ENCODE data around the gene IL34. TPM values are rescaled to one million over a fixed set of nuclear protein-coding genes. Genes with fewer than 3 reads are reported as not detected.
A peak's percentile ranks its signal among the peaks of the same experiment; 100 is the strongest.

IL34 gene
- total and polyA plus RNA-seq, 2 of the 13 experiments (the other 11 are each of a cell fraction or from before 2014, with no cell fraction given) = 1.2 to 1.3 TPM

DNA sequence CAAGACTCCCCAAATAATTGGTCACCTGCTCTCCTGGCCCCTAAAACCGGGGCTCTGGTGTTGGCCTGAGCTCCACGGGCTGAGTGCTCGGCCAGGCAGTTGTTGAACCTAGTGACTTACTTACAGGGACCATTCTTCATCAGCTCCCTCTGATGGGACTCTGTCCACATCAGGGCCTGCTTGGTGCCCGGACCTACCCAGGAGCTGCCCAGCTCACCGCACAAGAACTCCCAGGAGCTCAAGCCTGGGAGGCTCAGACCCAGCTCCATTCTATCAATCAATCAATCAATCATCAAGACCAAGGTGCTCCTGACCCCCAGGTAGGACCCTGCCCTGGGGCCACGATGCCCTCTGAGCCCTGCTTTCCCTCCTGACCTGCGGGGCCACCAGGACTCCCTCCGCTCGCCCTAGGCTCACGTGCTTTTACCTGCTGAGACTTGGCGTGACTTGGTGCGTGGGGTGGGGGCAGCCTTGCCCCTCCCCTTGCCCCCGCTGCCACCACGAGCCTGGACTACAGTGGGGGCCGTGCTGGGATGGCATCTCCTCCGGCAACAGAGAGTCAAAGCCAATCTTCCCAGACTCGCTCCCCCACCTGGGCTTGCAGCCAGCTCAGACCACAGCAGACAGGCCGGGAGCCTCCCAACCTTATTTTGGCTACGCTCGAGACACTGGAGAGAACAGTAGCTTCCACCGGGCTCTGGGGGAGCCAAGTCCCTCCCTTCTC, 15.7 kb downstream of the IL34 start (continued):
- TF ChIP-seq CREB1 (IDR thresholded peaks at IDR 0.05) = no peak
- no peak for TF ChIP-seq CREB1 (CRISPR knock-in tag; IDR thresholded peaks at IDR 0.05)
- 0 out of 2 replicates have a peak, but pooled peaks have one; percentile 56 for TF ChIP-seq ZNF572 (CRISPR knock-in tag; IDR thresholded peaks at IDR 0.05)
- TF ChIP-seq, protein P1, sequence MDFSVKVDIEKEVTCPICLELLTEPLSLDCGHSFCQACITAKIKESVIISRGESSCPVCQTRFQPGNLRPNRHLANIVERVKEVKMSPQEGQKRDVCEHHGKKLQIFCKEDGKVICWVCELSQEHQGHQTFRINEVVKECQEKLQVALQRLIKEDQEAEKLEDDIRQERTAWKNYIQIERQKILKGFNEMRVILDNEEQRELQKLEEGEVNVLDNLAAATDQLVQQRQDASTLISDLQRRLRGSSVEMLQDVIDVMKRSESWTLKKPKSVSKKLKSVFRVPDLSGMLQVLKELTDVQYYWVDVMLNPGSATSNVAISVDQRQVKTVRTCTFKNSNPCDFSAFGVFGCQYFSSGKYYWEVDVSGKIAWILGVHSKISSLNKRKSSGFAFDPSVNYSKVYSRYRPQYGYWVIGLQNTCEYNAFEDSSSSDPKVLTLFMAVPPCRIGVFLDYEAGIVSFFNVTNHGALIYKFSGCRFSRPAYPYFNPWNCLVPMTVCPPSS (IDR thresholded peaks at IDR 0.05) = no peak
- TF ChIP-seq, protein P2, sequence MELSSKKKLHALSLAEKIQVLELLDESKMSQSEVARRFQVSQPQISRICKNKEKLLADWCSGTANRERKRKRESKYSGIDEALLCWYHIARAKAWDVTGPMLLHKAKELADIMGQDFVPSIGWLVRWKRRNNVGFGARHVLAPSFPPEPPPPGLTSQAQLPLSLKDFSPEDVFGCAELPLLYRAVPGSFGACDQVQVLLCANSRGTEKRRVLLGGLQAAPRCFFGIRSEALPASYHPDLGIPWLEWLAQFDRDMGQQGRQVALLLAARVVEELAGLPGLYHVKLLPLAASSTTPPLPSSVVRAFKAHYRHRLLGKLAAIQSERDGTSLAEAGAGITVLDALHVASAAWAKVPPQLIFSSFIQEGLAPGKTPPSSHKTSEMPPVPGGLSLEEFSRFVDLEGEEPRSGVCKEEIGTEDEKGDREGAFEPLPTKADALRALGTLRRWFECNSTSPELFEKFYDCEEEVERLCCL (CRISPR knock-in tag; IDR thresholded peaks at IDR 0.05; ENCODE audit: borderline replicate concordance) = no peak
- no peak for TF ChIP-seq NONO (IDR thresholded peaks at IDR 0.05)
- TF ChIP-seq NONO (CRISPR knock-in tag; conservative IDR thresholded peaks at IDR 0.05) = no peak
- TF ChIP-seq, protein P3, sequence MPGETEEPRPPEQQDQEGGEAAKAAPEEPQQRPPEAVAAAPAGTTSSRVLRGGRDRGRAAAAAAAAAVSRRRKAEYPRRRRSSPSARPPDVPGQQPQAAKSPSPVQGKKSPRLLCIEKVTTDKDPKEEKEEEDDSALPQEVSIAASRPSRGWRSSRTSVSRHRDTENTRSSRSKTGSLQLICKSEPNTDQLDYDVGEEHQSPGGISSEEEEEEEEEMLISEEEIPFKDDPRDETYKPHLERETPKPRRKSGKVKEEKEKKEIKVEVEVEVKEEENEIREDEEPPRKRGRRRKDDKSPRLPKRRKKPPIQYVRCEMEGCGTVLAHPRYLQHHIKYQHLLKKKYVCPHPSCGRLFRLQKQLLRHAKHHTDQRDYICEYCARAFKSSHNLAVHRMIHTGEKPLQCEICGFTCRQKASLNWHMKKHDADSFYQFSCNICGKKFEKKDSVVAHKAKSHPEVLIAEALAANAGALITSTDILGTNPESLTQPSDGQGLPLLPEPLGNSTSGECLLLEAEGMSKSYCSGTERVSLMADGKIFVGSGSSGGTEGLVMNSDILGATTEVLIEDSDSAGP (CRISPR knock-in tag; IDR thresholded peaks at IDR 0.05; ENCODE audit: borderline replicate concordance) = peak; percentile 61; the same call in 1 of the 2 replicates
- no peak for TF ChIP-seq BCL6 (CRISPR knock-in tag; IDR thresholded peaks at IDR 0.05)
- no peak for TF ChIP-seq ZNF672 (CRISPR knock-in tag; IDR thresholded peaks at IDR 0.05)
- TF ChIP-seq ZNF839 (CRISPR knock-in tag; IDR thresholded peaks at IDR 0.05; ENCODE audit: borderline replicate concordance) = no peak
- no peak for TF ChIP-seq ZNF354B (CRISPR knock-in tag; IDR thresholded peaks at IDR 0.05)
- no peak for TF ChIP-seq RARA (CRISPR knock-in tag; IDR thresholded peaks at IDR 0.05)
- no peak for TF ChIP-seq ZMYM3 (CRISPR knock-in tag; IDR thresholded peaks at IDR 0.05)
- no peak for TF ChIP-seq JARID2 (CRISPR knock-in tag; IDR thresholded peaks at IDR 0.05; ENCODE audit: insufficient replicate concordance)
- TF ChIP-seq, protein P4, sequence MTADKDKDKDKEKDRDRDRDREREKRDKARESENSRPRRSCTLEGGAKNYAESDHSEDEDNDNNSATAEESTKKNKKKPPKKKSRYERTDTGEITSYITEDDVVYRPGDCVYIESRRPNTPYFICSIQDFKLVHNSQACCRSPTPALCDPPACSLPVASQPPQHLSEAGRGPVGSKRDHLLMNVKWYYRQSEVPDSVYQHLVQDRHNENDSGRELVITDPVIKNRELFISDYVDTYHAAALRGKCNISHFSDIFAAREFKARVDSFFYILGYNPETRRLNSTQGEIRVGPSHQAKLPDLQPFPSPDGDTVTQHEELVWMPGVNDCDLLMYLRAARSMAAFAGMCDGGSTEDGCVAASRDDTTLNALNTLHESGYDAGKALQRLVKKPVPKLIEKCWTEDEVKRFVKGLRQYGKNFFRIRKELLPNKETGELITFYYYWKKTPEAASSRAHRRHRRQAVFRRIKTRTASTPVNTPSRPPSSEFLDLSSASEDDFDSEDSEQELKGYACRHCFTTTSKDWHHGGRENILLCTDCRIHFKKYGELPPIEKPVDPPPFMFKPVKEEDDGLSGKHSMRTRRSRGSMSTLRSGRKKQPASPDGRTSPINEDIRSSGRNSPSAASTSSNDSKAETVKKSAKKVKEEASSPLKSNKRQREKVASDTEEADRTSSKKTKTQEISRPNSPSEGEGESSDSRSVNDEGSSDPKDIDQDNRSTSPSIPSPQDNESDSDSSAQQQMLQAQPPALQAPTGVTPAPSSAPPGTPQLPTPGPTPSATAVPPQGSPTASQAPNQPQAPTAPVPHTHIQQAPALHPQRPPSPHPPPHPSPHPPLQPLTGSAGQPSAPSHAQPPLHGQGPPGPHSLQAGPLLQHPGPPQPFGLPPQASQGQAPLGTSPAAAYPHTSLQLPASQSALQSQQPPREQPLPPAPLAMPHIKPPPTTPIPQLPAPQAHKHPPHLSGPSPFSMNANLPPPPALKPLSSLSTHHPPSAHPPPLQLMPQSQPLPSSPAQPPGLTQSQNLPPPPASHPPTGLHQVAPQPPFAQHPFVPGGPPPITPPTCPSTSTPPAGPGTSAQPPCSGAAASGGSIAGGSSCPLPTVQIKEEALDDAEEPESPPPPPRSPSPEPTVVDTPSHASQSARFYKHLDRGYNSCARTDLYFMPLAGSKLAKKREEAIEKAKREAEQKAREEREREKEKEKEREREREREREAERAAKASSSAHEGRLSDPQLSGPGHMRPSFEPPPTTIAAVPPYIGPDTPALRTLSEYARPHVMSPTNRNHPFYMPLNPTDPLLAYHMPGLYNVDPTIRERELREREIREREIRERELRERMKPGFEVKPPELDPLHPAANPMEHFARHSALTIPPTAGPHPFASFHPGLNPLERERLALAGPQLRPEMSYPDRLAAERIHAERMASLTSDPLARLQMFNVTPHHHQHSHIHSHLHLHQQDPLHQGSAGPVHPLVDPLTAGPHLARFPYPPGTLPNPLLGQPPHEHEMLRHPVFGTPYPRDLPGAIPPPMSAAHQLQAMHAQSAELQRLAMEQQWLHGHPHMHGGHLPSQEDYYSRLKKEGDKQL (CRISPR knock-in tag; IDR thresholded peaks at IDR 0.05; ENCODE audit: low read depth) = no peak
- no peak for TF ChIP-seq MED8 (CRISPR knock-in tag; IDR thresholded peaks at IDR 0.05; ENCODE audit: insufficient replicate concordance)
- TF ChIP-seq, protein P5, sequence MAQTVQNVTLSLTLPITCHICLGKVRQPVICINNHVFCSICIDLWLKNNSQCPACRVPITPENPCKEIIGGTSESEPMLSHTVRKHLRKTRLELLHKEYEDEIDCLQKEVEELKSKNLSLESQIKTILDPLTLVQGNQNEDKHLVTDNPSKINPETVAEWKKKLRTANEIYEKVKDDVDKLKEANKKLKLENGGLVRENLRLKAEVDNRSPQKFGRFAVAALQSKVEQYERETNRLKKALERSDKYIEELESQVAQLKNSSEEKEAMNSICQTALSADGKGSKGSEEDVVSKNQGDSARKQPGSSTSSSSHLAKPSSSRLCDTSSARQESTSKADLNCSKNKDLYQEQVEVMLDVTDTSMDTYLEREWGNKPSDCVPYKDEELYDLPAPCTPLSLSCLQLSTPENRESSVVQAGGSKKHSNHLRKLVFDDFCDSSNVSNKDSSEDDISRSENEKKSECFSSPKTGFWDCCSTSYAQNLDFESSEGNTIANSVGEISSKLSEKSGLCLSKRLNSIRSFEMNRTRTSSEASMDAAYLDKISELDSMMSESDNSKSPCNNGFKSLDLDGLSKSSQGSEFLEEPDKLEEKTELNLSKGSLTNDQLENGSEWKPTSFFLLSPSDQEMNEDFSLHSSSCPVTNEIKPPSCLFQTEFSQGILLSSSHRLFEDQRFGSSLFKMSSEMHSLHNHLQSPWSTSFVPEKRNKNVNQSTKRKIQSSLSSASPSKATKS (CRISPR knock-in tag; IDR thresholded peaks at IDR 0.05) = no peak
